Kidney (tissue), 22 donors: ENCODE results near the gene NUDT4. TPM values are rescaled to one million over a fixed set of nuclear protein-coding genes. Genes with fewer than 3 reads are reported as not detected.
A peak's percentile ranks its signal among the peaks of the same experiment; 100 is the strongest.

ENCODE experiments used
- DNase-seq, 5 donors: peaks; one replicate each; pipeline ENCODE4 v3.0.0-alpha.2; 2013 to 2020
- FAIRE-seq: peaks from 2 replicates; lab custom pipeline; 2012; peaks lifted over from hg19 to GRCh38; lab: Jason Lieb, UNC
- H3K27ac ChIP-seq, 2 donors: one replicate each; pipeline ENCODE4 v1.7.0; 2013; ENCODE audit warnings: low read depth in 2 of 2, low read length in 2 of 2, inconsistent platforms in 1 of 2
- H3K27me3 ChIP-seq: one replicate; pipeline ENCODE4 v1.7.1; 2013; ENCODE audit warnings: low read length, inconsistent platforms; ENCODE audit not compliant: control insufficient read depth, insufficient read depth
- H3K36me3 ChIP-seq, 3 donors: one replicate each; pipeline versions ENCODE4 v1.7.0 to v1.7.1; 2013; ENCODE audit warnings: low read length in 3 of 3, control low read depth in 1 of 3, inconsistent platforms in 1 of 3; ENCODE audit not compliant: insufficient read depth in 3 of 3, control insufficient read depth in 2 of 3
- H3K4me1 ChIP-seq, 3 donors: one replicate each; pipeline versions ENCODE4 v1.7.0 to v1.7.1; 2013; ENCODE audit warnings: low read length in 3 of 3, inconsistent platforms in 1 of 3, low read depth in 1 of 3; ENCODE audit not compliant: control insufficient read depth in 2 of 3, insufficient read depth in 2 of 3
- H3K4me3 ChIP-seq, 3 donors: one replicate each; pipeline versions ENCODE4 v1.7.0 to v1.8.1; 2013; ENCODE audit warnings: low read length in 3 of 3, control low read depth in 1 of 3, inconsistent platforms in 1 of 3
- H3K9ac ChIP-seq, 3 donors: one replicate each; pipeline versions ENCODE4 v1.7.0 to v1.7.1; 2013; ENCODE audit warnings: low read length in 3 of 3, control low read depth in 1 of 3, inconsistent platforms in 1 of 3
- H3K9me3 ChIP-seq, 3 donors: one replicate each; pipeline versions ENCODE4 v1.7.0 to v1.7.1; 2013; ENCODE audit warnings: low read length in 3 of 3, control low read depth in 1 of 3, inconsistent platforms in 1 of 3; ENCODE audit not compliant: control insufficient read depth in 2 of 3, insufficient read depth in 1 of 3
- CTCF ChIP-seq: IDR thresholded peaks from 3 replicates; pipeline ENCODE4 v1.5.1; 2012; ENCODE audit warnings: mild to moderate bottlenecking, moderate library complexity, borderline replicate concordance; ENCODE audit not compliant: insufficient read depth; ENCODE audit errors: extremely low read depth
- intact Hi-C: fragments of 100-400 bp; cut with DNase I; formaldehyde crosslinking; loops from one replicate; pipeline ENCODE4 v1.11.1; 2022
- long read RNA-seq, 10 donors: library from polyadenylated mRNA in 1 of 10; unstranded in 1 of 10; transcript quantifications; one replicate each; pipeline ENCODE4 v2.0.0 and lab custom pipeline, GENCODE V29; 2021 to 2026
- polyA plus RNA-seq: library from polyadenylated mRNA; stranded (reverse); fragments of 350-450 nt; fragmentation: Illumina TruSeq; extraction: RNeasy Lipid Tissue Mini Kit (QIAGEN cat#74804); gene quantifications from one replicate; pipeline ENCODE4 v1.2.3, GENCODE V29; 2014; ENCODE audit warnings: low read depth, low replicate concordance; ENCODE audit not compliant: insufficient read depth
- total RNA-seq: library from RNA; stranded (reverse); fragmentation: NEBNext Ultra II Directional; extraction: Animal tissue kit (Norgen Biotek cat#: 25700); gene quantifications from one replicate; pipeline ENCODE4 v1.2.1, GENCODE V29; 2021
- donor health status: control.
- donor health status: control.
- donor health status: control.
- donor health status: control.
- donor health status: control.
- donor health status: DM: yes; HTN: yes; CAD: no.
- donor health status: Normal renal cell carcinoma (clear cell type).

The NUDT4 gene
- total RNA-seq (127 TPM), polyA plus RNA-seq (104 TPM)
- long read RNA-seq, donor 1, full-length matches to known transcripts: 63 of 73 reads
- long read RNA-seq, donor 1, partial matches to known transcripts: 10 of 73 reads
- long read RNA-seq, donor 1, other reads (novel, unspliced or antisense): 0 of 73 reads
- long read RNA-seq, donor 2, full-length matches to known transcripts: 54 of 145 reads
- long read RNA-seq, donor 2, partial matches to known transcripts: 91 of 145 reads
- long read RNA-seq, donor 2, other reads (novel, unspliced or antisense): 0 of 145 reads
- long read RNA-seq, donor 3, full-length matches to known transcripts: 50 of 57 reads
- long read RNA-seq, donor 3, partial matches to known transcripts: 7 of 57 reads
- long read RNA-seq, donor 3, other reads (novel, unspliced or antisense): 0 of 57 reads
- long read RNA-seq, donor 4, full-length matches to known transcripts: 54 of 59 reads
- long read RNA-seq, donor 4, partial matches to known transcripts: 5 of 59 reads
- long read RNA-seq, donor 4, other reads (novel, unspliced or antisense): 0 of 59 reads
- long read RNA-seq, donor 5, full-length matches to known transcripts: 4 of 4 reads
- long read RNA-seq, donor 5, partial matches to known transcripts: 0 of 4 reads
- long read RNA-seq, donor 5, other reads (novel, unspliced or antisense): 0 of 4 reads
- long read RNA-seq, donor 6, full-length matches to known transcripts: 17 of 17 reads
- long read RNA-seq, donor 6, partial matches to known transcripts: 0 of 17 reads
- long read RNA-seq, donor 6, other reads (novel, unspliced or antisense): 0 of 17 reads
- long read RNA-seq, donor 7, full-length matches to known transcripts: 249 of 357 reads
- long read RNA-seq, donor 7, partial matches to known transcripts: 6 of 357 reads
- long read RNA-seq, donor 7, other reads (novel, unspliced or antisense): 102 of 357 reads
- long read RNA-seq, donor 8, full-length matches to known transcripts: 51 of 157 reads
- long read RNA-seq, donor 8, partial matches to known transcripts: 34 of 157 reads
- long read RNA-seq, donor 8, other reads (novel, unspliced or antisense): 72 of 157 reads
- long read RNA-seq, donor 9, full-length matches to known transcripts: 33 of 104 reads
- long read RNA-seq, donor 9, partial matches to known transcripts: 17 of 104 reads
- long read RNA-seq, donor 9, other reads (novel, unspliced or antisense): 54 of 104 reads
- long read RNA-seq, donor 10, full-length matches to known transcripts: 40 of 40 reads
- long read RNA-seq, donor 10, partial matches to known transcripts: 0 of 40 reads
- long read RNA-seq, donor 10, other reads (novel, unspliced or antisense): 0 of 40 reads

GRCh38 chr12:93377252-93378195, at the start of gene NUDT4:
Gene NUDT4, plus strand, starts transcription at chr12:93377925. Its CDS starts 398 bp downstream, at chr12:93378323.
- intact Hi-C loops: no loop called here
- H3K4me1 ChIP-seq: peaks cover 3 to 13% (median 6%) of the 10 kb centered on the region in 3 donors
- peak within 1 kb of the TSS; percentile 95 to 100 (median 95) for H3K4me3 ChIP-seq
- DNase-seq (peak; percentile 98 to 99 (median 99)), FAIRE-seq (no peak)
- no peaks in the 10 kb centered on the region for H3K36me3 ChIP-seq
- peak within 1 kb of the TSS; percentile 97 to 100 (median 98) for H3K9ac ChIP-seq
- peak; percentile 15 for TF ChIP-seq CTCF
- H3K27me3 ChIP-seq: no peaks in the 10 kb centered on the region
- peak within 1 kb of the TSS; percentile 95 to 97 for H3K27ac ChIP-seq
- H3K9me3 ChIP-seq: no peaks in the 10 kb centered on the region

- intact Hi-C loops: no loop called here
- no peaks in the 10 kb centered on the region for H3K9me3 ChIP-seq
- H3K27ac ChIP-seq: no peak overlapping the region
- DNase-seq: no peak
- H3K9ac ChIP-seq: no peak overlapping the region
- H3K4me1 ChIP-seq: no peaks in the 10 kb centered on the region
- no peak overlapping the region for H3K4me3 ChIP-seq
- H3K27me3 ChIP-seq: no peaks in the 10 kb centered on the region
- FAIRE-seq: no peak
- no peak for TF ChIP-seq CTCF
- H3K36me3 ChIP-seq: no peaks in the 10 kb centered on the region
These were observed 44.7 kb upstream of the NUDT4 start for GRCh38 chr12:93333054-93333453.

GRCh38 chr12:93333828-93334227, 43.9 kb upstream of the NUDT4 start:
- Histone ChIP-seq H3K27ac (no peak overlapping the region), H3K9me3 (no peaks in the 10 kb centered on the region), H3K4me3 (no peak overlapping the region), H3K36me3 (no peaks in the 10 kb centered on the region), H3K9ac (no peak overlapping the region), H3K4me1 (no peaks in the 10 kb centered on the region), H3K27me3 (no peaks in the 10 kb centered on the region)
- DNase-seq (no peak), FAIRE-seq (no peak)
- no peak for TF ChIP-seq CTCF
- intact Hi-C loops: no loop called here
